ENCODE measurements around the gene TRERF1.

Gene TRERF1

DNA sequence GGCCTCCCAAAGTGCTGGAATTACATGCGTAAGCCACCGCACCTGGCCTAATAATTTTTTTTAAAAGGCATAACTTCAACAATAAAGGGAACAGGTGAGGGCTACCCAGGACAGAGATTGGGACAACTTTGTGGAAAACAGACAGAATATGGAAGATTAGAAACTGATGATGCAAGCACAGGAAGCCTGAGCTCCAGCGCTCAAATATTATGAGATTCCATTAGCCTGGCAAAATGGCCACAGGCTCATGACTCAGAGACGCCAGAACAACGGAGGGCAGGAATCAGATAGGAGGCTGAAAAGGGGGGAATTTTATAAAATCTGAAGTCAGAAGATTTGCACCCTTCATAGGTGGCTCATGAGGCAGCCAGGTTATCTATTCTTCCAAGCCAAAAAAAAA lies 131.0 kb downstream of the TRERF1 start:
- TF ChIP-seq GLIS3 (CRISPR knock-in tag; IDR thresholded peaks at IDR 0.05) (no peak), BACH2 (CRISPR knock-in tag; IDR thresholded peaks at IDR 0.05; ENCODE audit: borderline replicate concordance) (no peak), CSDC2 (CRISPR knock-in tag; IDR thresholded peaks at IDR 0.05) (no peak), ZNF565 (CRISPR knock-in tag; conservative IDR thresholded peaks at IDR 0.05; ENCODE audit: low read depth) (no peak), ZC3H10 (CRISPR knock-in tag; IDR thresholded peaks at IDR 0.05) (no peak), SNAI2 (CRISPR knock-in tag; IDR thresholded peaks at IDR 0.05) (no peak), ZNF8 (CRISPR knock-in tag; IDR thresholded peaks at IDR 0.05) (no peak), ESRRG (CRISPR knock-in tag; IDR thresholded peaks at IDR 0.05) (no peak)
- TF ChIP-seq, protein P1, sequence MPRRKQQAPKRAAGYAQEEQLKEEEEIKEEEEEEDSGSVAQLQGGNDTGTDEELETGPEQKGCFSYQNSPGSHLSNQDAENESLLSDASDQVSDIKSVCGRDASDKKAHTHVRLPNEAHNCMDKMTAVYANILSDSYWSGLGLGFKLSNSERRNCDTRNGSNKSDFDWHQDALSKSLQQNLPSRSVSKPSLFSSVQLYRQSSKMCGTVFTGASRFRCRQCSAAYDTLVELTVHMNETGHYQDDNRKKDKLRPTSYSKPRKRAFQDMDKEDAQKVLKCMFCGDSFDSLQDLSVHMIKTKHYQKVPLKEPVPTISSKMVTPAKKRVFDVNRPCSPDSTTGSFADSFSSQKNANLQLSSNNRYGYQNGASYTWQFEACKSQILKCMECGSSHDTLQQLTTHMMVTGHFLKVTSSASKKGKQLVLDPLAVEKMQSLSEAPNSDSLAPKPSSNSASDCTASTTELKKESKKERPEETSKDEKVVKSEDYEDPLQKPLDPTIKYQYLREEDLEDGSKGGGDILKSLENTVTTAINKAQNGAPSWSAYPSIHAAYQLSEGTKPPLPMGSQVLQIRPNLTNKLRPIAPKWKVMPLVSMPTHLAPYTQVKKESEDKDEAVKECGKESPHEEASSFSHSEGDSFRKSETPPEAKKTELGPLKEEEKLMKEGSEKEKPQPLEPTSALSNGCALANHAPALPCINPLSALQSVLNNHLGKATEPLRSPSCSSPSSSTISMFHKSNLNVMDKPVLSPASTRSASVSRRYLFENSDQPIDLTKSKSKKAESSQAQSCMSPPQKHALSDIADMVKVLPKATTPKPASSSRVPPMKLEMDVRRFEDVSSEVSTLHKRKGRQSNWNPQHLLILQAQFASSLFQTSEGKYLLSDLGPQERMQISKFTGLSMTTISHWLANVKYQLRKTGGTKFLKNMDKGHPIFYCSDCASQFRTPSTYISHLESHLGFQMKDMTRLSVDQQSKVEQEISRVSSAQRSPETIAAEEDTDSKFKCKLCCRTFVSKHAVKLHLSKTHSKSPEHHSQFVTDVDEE (CRISPR knock-in tag; IDR thresholded peaks at IDR 0.05) = no peak
- TF ChIP-seq, protein P2, sequence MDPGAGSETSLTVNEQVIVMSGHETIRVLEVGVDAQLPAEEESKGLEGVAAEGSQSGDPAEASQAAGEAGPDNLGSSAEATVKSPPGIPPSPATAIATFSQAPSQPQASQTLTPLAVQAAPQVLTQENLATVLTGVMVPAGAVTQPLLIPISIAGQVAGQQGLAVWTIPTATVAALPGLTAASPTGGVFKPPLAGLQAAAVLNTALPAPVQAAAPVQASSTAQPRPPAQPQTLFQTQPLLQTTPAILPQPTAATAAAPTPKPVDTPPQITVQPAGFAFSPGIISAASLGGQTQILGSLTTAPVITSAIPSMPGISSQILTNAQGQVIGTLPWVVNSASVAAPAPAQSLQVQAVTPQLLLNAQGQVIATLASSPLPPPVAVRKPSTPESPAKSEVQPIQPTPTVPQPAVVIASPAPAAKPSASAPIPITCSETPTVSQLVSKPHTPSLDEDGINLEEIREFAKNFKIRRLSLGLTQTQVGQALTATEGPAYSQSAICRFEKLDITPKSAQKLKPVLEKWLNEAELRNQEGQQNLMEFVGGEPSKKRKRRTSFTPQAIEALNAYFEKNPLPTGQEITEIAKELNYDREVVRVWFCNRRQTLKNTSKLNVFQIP (CRISPR knock-in tag; IDR thresholded peaks at IDR 0.05; ENCODE audit: borderline replicate concordance, low read depth) = no peak
- TF ChIP-seq, protein P3, sequence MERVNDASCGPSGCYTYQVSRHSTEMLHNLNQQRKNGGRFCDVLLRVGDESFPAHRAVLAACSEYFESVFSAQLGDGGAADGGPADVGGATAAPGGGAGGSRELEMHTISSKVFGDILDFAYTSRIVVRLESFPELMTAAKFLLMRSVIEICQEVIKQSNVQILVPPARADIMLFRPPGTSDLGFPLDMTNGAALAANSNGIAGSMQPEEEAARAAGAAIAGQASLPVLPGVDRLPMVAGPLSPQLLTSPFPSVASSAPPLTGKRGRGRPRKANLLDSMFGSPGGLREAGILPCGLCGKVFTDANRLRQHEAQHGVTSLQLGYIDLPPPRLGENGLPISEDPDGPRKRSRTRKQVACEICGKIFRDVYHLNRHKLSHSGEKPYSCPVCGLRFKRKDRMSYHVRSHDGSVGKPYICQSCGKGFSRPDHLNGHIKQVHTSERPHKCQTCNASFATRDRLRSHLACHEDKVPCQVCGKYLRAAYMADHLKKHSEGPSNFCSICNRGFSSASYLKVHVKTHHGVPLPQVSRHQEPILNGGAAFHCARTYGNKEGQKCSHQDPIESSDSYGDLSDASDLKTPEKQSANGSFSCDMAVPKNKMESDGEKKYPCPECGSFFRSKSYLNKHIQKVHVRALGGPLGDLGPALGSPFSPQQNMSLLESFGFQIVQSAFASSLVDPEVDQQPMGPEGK (CRISPR knock-in tag; IDR thresholded peaks at IDR 0.05; ENCODE audit: borderline replicate concordance) = no peak
- TF ChIP-seq, protein P4, sequence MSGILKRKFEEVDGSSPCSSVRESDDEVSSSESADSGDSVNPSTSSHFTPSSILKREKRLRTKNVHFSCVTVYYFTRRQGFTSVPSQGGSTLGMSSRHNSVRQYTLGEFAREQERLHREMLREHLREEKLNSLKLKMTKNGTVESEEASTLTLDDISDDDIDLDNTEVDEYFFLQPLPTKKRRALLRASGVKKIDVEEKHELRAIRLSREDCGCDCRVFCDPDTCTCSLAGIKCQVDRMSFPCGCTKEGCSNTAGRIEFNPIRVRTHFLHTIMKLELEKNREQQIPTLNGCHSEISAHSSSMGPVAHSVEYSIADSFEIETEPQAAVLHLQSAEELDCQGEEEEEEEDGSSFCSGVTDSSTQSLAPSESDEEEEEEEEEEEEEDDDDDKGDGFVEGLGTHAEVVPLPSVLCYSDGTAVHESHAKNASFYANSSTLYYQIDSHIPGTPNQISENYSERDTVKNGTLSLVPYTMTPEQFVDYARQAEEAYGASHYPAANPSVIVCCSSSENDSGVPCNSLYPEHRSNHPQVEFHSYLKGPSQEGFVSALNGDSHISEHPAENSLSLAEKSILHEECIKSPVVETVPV (CRISPR knock-in tag; IDR thresholded peaks at IDR 0.05) = no peak
- TF ChIP-seq, protein P5, sequence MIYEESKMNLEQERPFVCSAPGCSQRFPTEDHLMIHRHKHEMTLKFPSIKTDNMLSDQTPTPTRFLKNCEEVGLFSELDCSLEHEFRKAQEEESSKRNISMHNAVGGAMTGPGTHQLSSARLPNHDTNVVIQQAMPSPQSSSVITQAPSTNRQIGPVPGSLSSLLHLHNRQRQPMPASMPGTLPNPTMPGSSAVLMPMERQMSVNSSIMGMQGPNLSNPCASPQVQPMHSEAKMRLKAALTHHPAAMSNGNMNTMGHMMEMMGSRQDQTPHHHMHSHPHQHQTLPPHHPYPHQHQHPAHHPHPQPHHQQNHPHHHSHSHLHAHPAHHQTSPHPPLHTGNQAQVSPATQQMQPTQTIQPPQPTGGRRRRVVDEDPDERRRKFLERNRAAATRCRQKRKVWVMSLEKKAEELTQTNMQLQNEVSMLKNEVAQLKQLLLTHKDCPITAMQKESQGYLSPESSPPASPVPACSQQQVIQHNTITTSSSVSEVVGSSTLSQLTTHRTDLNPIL (CRISPR knock-in tag; IDR thresholded peaks at IDR 0.05; ENCODE audit: low read depth) = no peak
- ATAC-seq = no peak

DNA sequence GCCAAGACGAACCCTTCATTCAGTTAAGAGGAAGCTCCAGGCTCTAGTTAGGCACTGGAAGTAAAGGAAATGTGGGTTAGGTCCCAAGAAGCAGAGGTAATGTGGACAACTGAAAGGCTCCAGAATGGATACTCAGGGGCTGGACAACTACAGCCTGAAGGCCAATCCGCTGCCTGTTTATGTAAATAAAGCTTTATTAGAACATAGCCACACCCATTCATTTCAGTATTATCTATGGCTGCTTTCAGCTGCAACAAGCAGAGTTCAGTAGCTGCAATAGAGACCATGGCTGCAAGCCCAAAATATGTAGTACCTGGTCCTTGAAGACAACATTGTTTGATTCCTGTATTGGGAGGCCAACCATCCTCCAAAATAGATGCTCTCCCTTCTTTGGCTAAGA lies 133.2 kb downstream of the TRERF1 start:
- ATAC-seq = no peak
- no peak for TF ChIP-seq RARB (CRISPR knock-in tag; IDR thresholded peaks at IDR 0.05)
- no peak for TF ChIP-seq ZNF70 (CRISPR knock-in tag; IDR thresholded peaks at IDR 0.05)
- no peak for TF ChIP-seq OSR1 (CRISPR knock-in tag; IDR thresholded peaks at IDR 0.05)
- TF ChIP-seq, protein P2 (CRISPR knock-in tag; IDR thresholded peaks at IDR 0.05; ENCODE audit: borderline replicate concordance, low read depth) = no peak
- TF ChIP-seq ZC3H10 (CRISPR knock-in tag; IDR thresholded peaks at IDR 0.05) = no peak
- TF ChIP-seq ZNF565 (CRISPR knock-in tag; conservative IDR thresholded peaks at IDR 0.05; ENCODE audit: low read depth) = no peak
- TF ChIP-seq, protein P4 (CRISPR knock-in tag; IDR thresholded peaks at IDR 0.05) = no peak
- TF ChIP-seq, protein P1 (CRISPR knock-in tag; IDR thresholded peaks at IDR 0.05) = no peak
- TF ChIP-seq ESRRG (CRISPR knock-in tag; IDR thresholded peaks at IDR 0.05) = no peak
